Retinal pigment epithelial cell (primary cell): ENCODE measurements around the gene GRM4.

Source experiments
- DNase-seq: peaks from one replicate; pipeline ENCODE4 v3.0.0-alpha.2; 2010; ENCODE audit warnings: low read depth
- H3K4me3 ChIP-seq: 2 replicates; pipeline ENCODE4 v1.5.1; 2011; ENCODE audit warnings: mild to moderate bottlenecking, low read length, control low read depth, moderate library complexity
- CTCF ChIP-seq: conservative IDR thresholded peaks from 2 replicates; pipeline ENCODE4 v1.5.1; 2011; ENCODE audit warnings: low read depth, low read length, control low read depth, inconsistent platforms

Gene GRM4

DNA sequence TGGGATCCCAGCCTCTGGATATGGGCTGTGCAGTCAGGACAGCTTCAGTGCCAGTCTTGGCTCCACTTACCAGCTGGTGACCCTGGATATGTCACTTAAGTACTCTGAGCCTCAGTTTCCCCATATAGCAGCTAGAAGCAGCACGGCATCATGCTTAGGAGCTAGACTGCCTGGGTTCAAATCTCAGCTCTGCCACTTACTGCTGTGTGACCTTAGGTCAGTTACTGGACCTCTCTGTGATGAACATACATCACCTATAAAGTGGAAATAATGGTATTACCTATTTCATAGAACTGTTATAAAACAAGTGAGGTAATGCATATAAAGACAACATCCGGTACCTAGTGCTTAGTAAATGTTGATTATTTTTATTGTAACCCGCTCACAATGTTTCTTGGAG lies 83.7 kb downstream of the GRM4 start:
- DNase-seq: no peak
- H3K4me3 ChIP-seq: no peak overlapping the region
- TF ChIP-seq CTCF: no peak

DNA sequence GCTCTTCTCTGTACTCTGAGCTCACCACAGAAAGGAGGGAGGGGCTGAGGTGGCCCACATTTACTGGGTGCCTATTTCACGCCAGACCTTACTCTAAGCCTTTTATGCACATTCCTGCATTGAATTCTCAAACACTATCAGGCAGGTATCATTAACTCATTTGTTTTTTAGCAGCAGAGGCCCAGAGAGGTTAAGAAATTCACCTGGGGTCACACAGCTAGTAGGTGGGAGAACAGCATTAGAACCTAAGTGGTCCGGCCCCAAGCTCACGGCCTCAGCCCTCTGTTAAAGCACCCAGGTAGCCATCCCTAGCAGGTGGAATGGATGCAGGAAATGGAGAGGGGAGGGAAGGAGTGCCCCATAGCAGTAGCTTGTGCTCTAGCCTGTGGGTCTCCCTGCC lies 84.5 kb downstream of the GRM4 start:
- DNase-seq: no peak
- no peak overlapping the region for H3K4me3 ChIP-seq
- TF ChIP-seq CTCF: no peak

- TF ChIP-seq CTCF: no peak
- H3K4me3 ChIP-seq: no peak overlapping the region
- no peak for DNase-seq
These were observed 86.0 kb downstream of the GRM4 start for GRCh38 chr6:34059914-34060313.

- no peak overlapping the region for H3K4me3 ChIP-seq
- DNase-seq: no peak
- no peak for TF ChIP-seq CTCF
These were observed 86.7 kb downstream of the GRM4 start for GRCh38 chr6:34059136-34059731.

GRCh38 chr6:34057790-34058189 lies 88.1 kb downstream of the GRM4 start:
- no peak for TF ChIP-seq CTCF
- DNase-seq: no peak
- no peak overlapping the region for H3K4me3 ChIP-seq

DNA sequence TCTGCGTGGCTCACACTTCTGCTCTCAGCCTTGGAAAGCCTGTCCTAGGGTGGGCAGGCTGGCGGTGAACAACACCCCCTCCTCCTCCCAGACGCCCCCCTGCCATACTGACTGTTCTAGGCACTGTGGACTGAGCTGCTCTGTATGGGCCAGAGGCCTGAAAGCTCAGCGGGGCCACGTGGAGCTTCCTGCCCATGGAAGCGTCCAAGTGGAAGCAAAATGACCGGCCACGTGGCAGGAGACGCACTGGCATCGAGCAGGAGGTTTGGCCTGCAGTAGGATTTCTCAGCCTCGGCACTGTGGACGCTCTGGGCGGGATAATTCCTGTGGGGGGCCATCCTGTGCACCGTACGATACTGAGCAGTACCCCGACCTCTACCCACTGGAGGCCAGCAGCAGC lies 88.7 kb downstream of the GRM4 start:
- H3K4me3 ChIP-seq: no peak overlapping the region
- TF ChIP-seq CTCF: no peak
- DNase-seq: no peak

DNA sequence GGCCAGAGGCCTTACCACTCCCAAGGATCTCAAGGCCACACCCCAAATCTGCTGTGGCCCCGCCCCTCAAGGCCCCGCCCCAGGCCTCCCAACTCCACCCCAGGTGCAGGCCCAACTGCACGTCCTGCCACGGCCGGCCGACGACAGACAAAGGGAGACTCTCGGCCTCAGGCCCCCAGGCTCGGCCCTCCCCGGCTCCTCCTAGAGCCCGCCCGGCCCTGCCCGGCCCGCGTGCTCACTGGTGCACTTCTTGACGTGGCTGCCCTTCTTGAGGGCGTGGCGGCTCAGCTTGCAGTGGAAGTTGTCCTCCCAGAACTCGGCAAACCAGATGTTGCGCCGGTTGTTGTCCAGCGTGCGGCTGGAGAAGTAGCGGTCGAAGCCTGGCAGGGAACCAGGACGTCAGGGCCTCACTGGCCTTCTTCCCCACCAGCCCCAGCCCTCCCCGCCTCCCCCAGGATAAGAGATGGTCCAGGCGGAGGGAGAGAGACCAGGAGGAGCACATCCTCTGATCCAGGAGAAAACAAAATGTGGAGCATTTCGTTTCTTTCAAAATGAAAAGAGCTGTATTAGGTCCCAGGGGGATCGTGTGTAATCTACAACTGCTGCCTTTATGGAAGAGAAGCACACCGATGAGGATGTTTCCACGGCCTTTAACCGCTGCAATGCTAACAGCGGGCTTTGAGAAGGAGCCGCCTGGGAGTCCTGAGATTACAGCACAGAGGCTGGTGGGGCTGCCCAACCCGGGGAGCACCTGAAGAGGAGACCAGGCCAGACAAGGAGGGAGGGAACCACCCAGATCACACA lies 89.4 kb downstream of the GRM4 start:
- no peak for DNase-seq
- no peak overlapping the region for H3K4me3 ChIP-seq
- no peak for TF ChIP-seq CTCF
